Suprapubic skin (tissue), 4 donors: ENCODE results near the gene OR1S1. TPM values are rescaled to one million over a fixed set of nuclear protein-coding genes. Genes with fewer than 3 reads are reported as not detected.

Experiments used
- DNase-seq, 2 donors: peaks; one replicate each; pipeline ENCODE4 v3.0.0-alpha.2; 2019; ENCODE audit warnings: low spot score in 2 of 2
- H3K27ac ChIP-seq: fragments of 200-600 bp; sonication (generic); one replicate; pipeline ENCODE4 v1.5.1; 2019
- H3K27me3 ChIP-seq: fragments of 200-600 bp; sonication (generic); one replicate; pipeline ENCODE4 v1.5.1; 2019
- H3K36me3 ChIP-seq: fragments of 200-600 bp; sonication (generic); one replicate; pipeline ENCODE4 v1.5.1; 2019
- H3K4me1 ChIP-seq: fragments of 200-600 bp; sonication (generic); one replicate; pipeline ENCODE4 v1.5.1; 2019
- H3K4me3 ChIP-seq: fragments of 200-600 bp; sonication (generic); one replicate; pipeline ENCODE4 v1.5.1; 2019; ENCODE audit warnings: mild to moderate bottlenecking
- H3K9me3 ChIP-seq: fragments of 200-600 bp; sonication (generic); one replicate; pipeline ENCODE4 v1.5.1; 2019
- CTCF ChIP-seq, 2 donors: fragments of 200-600 bp in 1 of 2; fragments of 450-650 bp in 1 of 2; sonication (generic) in 1 of 2; IDR thresholded peaks; one replicate each; pipeline ENCODE4 v1.5.1; 2016 to 2019; ENCODE audit warnings: antibody characterized with exemption in 2 of 2, mild to moderate bottlenecking in 1 of 2, moderate library complexity in 1 of 2
- EP300 ChIP-seq: sonication (generic); formaldehyde crosslinking; IDR thresholded peaks from one replicate; pipeline ENCODE4 v1.6.1; 2017; ENCODE audit warnings: antibody characterized with exemption
- POLR2A ChIP-seq, 2 donors: fragments of 450-650 bp; IDR thresholded peaks; one replicate each; pipeline ENCODE4 v1.6.1; 2017; ENCODE audit warnings: antibody characterized with exemption in 2 of 2, mild to moderate bottlenecking in 2 of 2, moderate library complexity in 2 of 2
- POLR2AphosphoS5 ChIP-seq, 3 donors: sonication (generic); formaldehyde crosslinking; IDR thresholded peaks; one replicate each; pipeline ENCODE4 v1.6.1; 2017; ENCODE audit warnings: antibody characterized with exemption in 3 of 3
- WGBS: methylation state at CpG from one replicate; pipeline ENCODE4 v1.1.5; 2018; 5-methylcytosine and 5-hydroxymethylcytosine counted together
- total RNA-seq, 4 donors: library from RNA; depleted of rRNA; stranded (reverse); fragments of >200 nt; gene quantifications; one replicate each; pipeline ENCODE4 v1.1.0, GENCODE V29; 2016

Gene OR1S1
- total RNA-seq, 4 donors from 2014 or later = not detected

- no peak overlapping the region for H3K4me3 ChIP-seq
- H3K4me1 ChIP-seq = no peaks in the 10 kb centered on the region
- no peak overlapping the region for H3K27ac ChIP-seq
- H3K9me3 ChIP-seq = no peaks in the 10 kb centered on the region
- TF ChIP-seq POLR2A (IDR thresholded peaks at IDR 0.05) (no peak), POLR2AphosphoS5 (IDR thresholded peaks at IDR 0.05) (no peak), CTCF (IDR thresholded peaks at IDR 0.05) (no peak), EP300 (no peak)
- no peaks in the 10 kb centered on the region for H3K36me3 ChIP-seq
- 94% methylated on average over 32 of the region's 32 CpGs for WGBS
- no peaks in the 10 kb centered on the region for H3K27me3 ChIP-seq
- DNase-seq = no peak
Measured at GRCh38 chr11:58227956-58228615, 15.6 kb downstream of the OR1S1 start.

DNA sequence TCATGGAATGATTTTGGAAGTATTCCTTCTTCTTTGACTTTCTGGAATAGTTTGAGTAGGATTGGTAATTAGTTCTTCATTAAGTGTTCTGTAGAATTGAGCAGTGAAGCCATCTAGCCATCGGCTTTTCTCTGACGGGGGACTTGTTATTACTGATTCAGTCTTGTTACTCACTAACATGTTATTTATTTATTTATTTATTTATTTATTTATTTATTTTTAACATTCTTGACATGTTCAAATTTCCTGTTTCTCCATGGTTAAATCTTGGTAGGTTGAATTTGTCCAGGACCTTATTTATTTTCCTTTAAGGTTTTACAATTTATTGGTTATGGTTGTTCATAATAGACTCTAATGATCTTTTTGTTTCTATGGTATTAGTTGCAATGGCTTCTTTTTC is 31.4 kb downstream of the OR1S1 start:
- H3K27me3 ChIP-seq = no peaks in the 10 kb centered on the region
- H3K4me1 ChIP-seq = no peaks in the 10 kb centered on the region
- peaks cover 8% of the 10 kb centered on the region for H3K9me3 ChIP-seq
- no peaks in the 10 kb centered on the region for H3K36me3 ChIP-seq
- H3K27ac ChIP-seq = no peak overlapping the region
- 98% methylated on average over 2 of the region's 2 CpGs for WGBS
- no peak for TF ChIP-seq CTCF (IDR thresholded peaks at IDR 0.05)
- TF ChIP-seq POLR2AphosphoS5 (IDR thresholded peaks at IDR 0.05) = no peak
- TF ChIP-seq EP300 = no peak
- no peak for TF ChIP-seq POLR2A (IDR thresholded peaks at IDR 0.05)
- DNase-seq = no peak
- no peak overlapping the region for H3K4me3 ChIP-seq

GRCh38 chr11:58254936-58255335 is 42.4 kb downstream of the OR1S1 start:
- Histone ChIP-seq H3K9me3 (peaks cover 9% of the 10 kb centered on the region), H3K4me1 (no peaks in the 10 kb centered on the region)

DNA sequence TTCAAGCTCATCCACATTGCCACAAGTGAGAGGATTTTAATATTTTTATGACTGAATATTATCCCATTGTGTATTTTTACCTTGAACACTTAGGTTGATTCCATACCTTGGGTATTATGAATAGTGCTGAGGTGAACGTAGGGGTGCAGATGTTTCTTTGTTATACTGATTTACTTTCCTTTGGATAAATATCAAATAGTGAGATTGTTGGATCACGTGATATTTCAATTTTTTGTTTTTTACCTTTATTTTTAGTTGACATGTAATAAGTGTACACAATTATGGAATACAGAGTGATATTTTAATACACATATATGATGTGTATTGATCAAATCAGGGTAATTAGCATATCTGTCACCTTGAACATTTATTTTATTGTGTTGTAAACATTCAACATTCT is 47.5 kb downstream of the OR1S1 start:
- Histone ChIP-seq H3K9me3 (peaks cover 9% of the 10 kb centered on the region), H3K4me1 (no peaks in the 10 kb centered on the region), H3K27me3 (no peaks in the 10 kb centered on the region), H3K36me3 (no peaks in the 10 kb centered on the region), H3K27ac (no peak overlapping the region), H3K4me3 (no peak overlapping the region)
- TF ChIP-seq POLR2AphosphoS5 (IDR thresholded peaks at IDR 0.05) (no peak), EP300 (no peak), POLR2A (IDR thresholded peaks at IDR 0.05) (no peak), CTCF (IDR thresholded peaks at IDR 0.05) (no peak)
- DNase-seq = no peak
- WGBS = 79% methylated on average over 2 of the region's 2 CpGs

More at GRCh38 chr11:58254936-58255335, 42.4 kb downstream of the OR1S1 start:
- WGBS = 81% methylated on average over 1 of the region's 1 CpG
- DNase-seq = no peak
- Histone ChIP-seq H3K36me3 (no peaks in the 10 kb centered on the region), H3K4me3 (no peak overlapping the region), H3K27ac (no peak overlapping the region), H3K27me3 (no peaks in the 10 kb centered on the region)
- TF ChIP-seq CTCF (IDR thresholded peaks at IDR 0.05) (no peak), EP300 (no peak), POLR2AphosphoS5 (IDR thresholded peaks at IDR 0.05) (no peak), POLR2A (IDR thresholded peaks at IDR 0.05) (no peak)

Other genes with a start within 250 kb of the OR1S1 start
- under 1 TPM in 1 of 4 donors, not detected in 3; 0.29 TPM for gene OR9Q1, start 188.8 kb upstream of the OR1S1 start, total RNA-seq
- gene OR6Q1, start 181.8 kb upstream of the OR1S1 start, total RNA-seq = 1 to 10 TPM in 1 of 4 donors, not detected in 3; 1.1 TPM
- gene OR9I1, start 87.2 kb upstream of the OR1S1 start, total RNA-seq = not detected
- gene OR9Q2, start 23.6 kb upstream of the OR1S1 start, total RNA-seq = under 1 TPM in 1 of 4 donors, not detected in 3; 0.16 TPM
- gene OR1S2, start 8.6 kb upstream of the OR1S1 start, total RNA-seq = not detected
- not detected for gene OR10Q1, start 16.2 kb downstream of the OR1S1 start, total RNA-seq
- not detected for gene OR10W1, start 55.5 kb downstream of the OR1S1 start, total RNA-seq
- not detected for gene OR5B17, start 146.3 kb downstream of the OR1S1 start, total RNA-seq
- not detected for gene OR5B3, start 194.2 kb downstream of the OR1S1 start, total RNA-seq
- gene OR5B2, start 215.4 kb downstream of the OR1S1 start, total RNA-seq = not detected
- gene OR5B12, start 229.5 kb downstream of the OR1S1 start, total RNA-seq = not detected